K562 (cell line): ENCODE data around the gene SUGP1. TPM values are rescaled to one million over a fixed set of nuclear protein-coding genes. Genes with fewer than 3 reads are reported as not detected.

Experiments used
- ATAC-seq: fragments of 200-7000 bp; cut with Tn5 transposase; 3 replicates; pipeline ENCODE4 v1.9.1; 2020; ENCODE audit warnings: moderate library complexity
- BruUV-seq: library from RNA; stranded (reverse); fragments of 400-500 nt; replicated peaks from 2 replicates; lab custom pipeline; 2021; lab: Mats Ljungman, UMichigan
- CTCF ChIA-PET: fragments of 300-600 bp; formaldehyde crosslinking; extraction: SDS; loops from one replicate; lab custom pipeline; 2021; ENCODE audit warnings: low intra/inter-chr PET ratio; lab: Yijun Ruan, JAX
- POLR2A ChIA-PET: fragments of 300-600, 350-650 bp; sonication (Branson Sonifier 250); formaldehyde crosslinking; extraction: SDS; loops from one replicate; lab custom pipeline; 2021; ENCODE audit warnings: antibody characterized with exemption, inconsistent platforms; lab: Yijun Ruan, JAX
- DNase-seq, 4 experiments: peaks; one replicate each; pipeline versions ENCODE4 v3.0.0 to v3.0.0-alpha.2; 2011 to 2018; ENCODE audit warnings: low spot score in 3 of 4, mixed read lengths in 3 of 4; ENCODE audit errors: extremely low read depth in 1 of 4
- FAIRE-seq: peaks from 2 replicates; lab custom pipeline; 2011; peaks lifted over from hg19 to GRCh38; lab: Jason Lieb, UNC
- H2AFZ ChIP-seq: 2 replicates; pipeline ENCODE4 v1.6.0; 2011; ENCODE audit warnings: low read depth, low read length, control low read depth, inconsistent platforms
- H3K27ac ChIP-seq: fragments of 200-600 bp; 3 replicates; pipeline ENCODE4 v1.8.0; 2011; ENCODE audit warnings: low read depth, mild to moderate bottlenecking, control low read depth, inconsistent platforms, low read length, moderate library complexity, mixed read lengths; ENCODE audit errors: extremely low read depth
- H3K27me3 ChIP-seq, 2 experiments: fragments of 300-600 bp in 1 of 2; 2 replicates in 1 of 2; 3 replicates in 1 of 2; pipeline versions ENCODE4 v1.6.0 to v1.8.0; 2011; ENCODE audit warnings: inconsistent platforms in 2 of 2, low read length in 2 of 2, mild to moderate bottlenecking in 1 of 2, mixed read lengths in 1 of 2, moderate library complexity in 1 of 2; ENCODE audit not compliant: control insufficient read depth in 2 of 2, insufficient read depth in 2 of 2
- H3K36me3 ChIP-seq: fragments of 300-600 bp; 3 replicates; pipeline ENCODE4 v1.8.0; 2011; ENCODE audit warnings: mild to moderate bottlenecking, low read length, inconsistent platforms; ENCODE audit not compliant: control insufficient read depth, insufficient read depth
- H3K4me1 ChIP-seq, 2 experiments: fragments of 200-600 bp in 1 of 2; replicated peaks in 1 of 2; 2 replicates in 1 of 2; 3 replicates in 1 of 2; pipeline versions ENCODE4 v1.5.1 to v1.8.0; 2011; ENCODE audit warnings: inconsistent platforms in 2 of 2, low read length in 2 of 2, mild to moderate bottlenecking in 1 of 2, mixed read lengths in 1 of 2, moderate library complexity in 1 of 2; ENCODE audit not compliant: control insufficient read depth in 2 of 2, insufficient read depth in 2 of 2
- H3K4me2 ChIP-seq: 2 replicates; pipeline ENCODE4 v1.6.1; 2011; ENCODE audit warnings: low read length, control low read depth, inconsistent platforms, mixed read lengths; ENCODE audit not compliant: insufficient read depth
- H3K4me3 ChIP-seq: fragments of 200-600 bp; sonication (generic), shearing (Covaris generic); 2 replicates; pipeline ENCODE4 v1.5.1; 2016; ENCODE audit warnings: control low read depth, inconsistent platforms
- H3K79me2 ChIP-seq: fragments of 200-600 bp; 3 replicates; pipeline ENCODE4 v1.8.0; 2011; ENCODE audit warnings: low read length, inconsistent platforms; ENCODE audit not compliant: control insufficient read depth, insufficient read depth
- H3K9ac ChIP-seq, 2 experiments: 2 replicates each; pipeline versions ENCODE4 v1.6.0 to v1.6.1; 2011; ENCODE audit warnings: low read depth in 2 of 2, low read length in 2 of 2, control low read depth in 1 of 2, inconsistent platforms in 1 of 2, mild to moderate bottlenecking in 1 of 2, mixed read lengths in 1 of 2; ENCODE audit not compliant: insufficient read depth in 1 of 2
- H3K9me1 ChIP-seq: one replicate; pipeline ENCODE4 v1.6.0; 2011; ENCODE audit warnings: inconsistent platforms, mild to moderate bottlenecking, low read length, moderate library complexity; ENCODE audit not compliant: control insufficient read depth, insufficient read depth
- H3K9me3 ChIP-seq: replicated peaks from 2 replicates; pipeline ENCODE4 v1.5.1; 2011; ENCODE audit warnings: low read depth, low read length, inconsistent platforms; ENCODE audit not compliant: control insufficient read depth, insufficient read depth
- H4K20me1 ChIP-seq: replicated peaks from 2 replicates; pipeline ENCODE4 v1.6.1; 2011; ENCODE audit warnings: low read length, inconsistent platforms, mixed read lengths; ENCODE audit not compliant: control insufficient read depth, insufficient read depth
- ARID3B ChIP-seq: fragments of 250-450 bp; sonication (Bioruptor Pico); IDR thresholded peaks from 2 replicates; pipeline ENCODE4 v1.4.0; 2020; ENCODE audit warnings: borderline replicate concordance
- FOXA3 ChIP-seq, 2 experiments: fragments of 450-650 bp in 1 of 2; sonication (generic) in 1 of 2; formaldehyde crosslinking; IDR thresholded peaks in 1 of 2; conservative IDR thresholded peaks in 1 of 2; 2 replicates each; pipeline versions ENCODE4 v1.4.0 to v1.8.0; 2020 to 2022; ENCODE audit warnings: mild to moderate bottlenecking in 2 of 2, missing genetic modification reagents in 1 of 2
- HIVEP1 ChIP-seq: fragments of 250-450 bp; sonication (Bioruptor Pico); IDR thresholded peaks from 2 replicates; pipeline ENCODE4 v1.4.0; 2020; ENCODE audit warnings: mild to moderate bottlenecking
- RBM17 ChIP-seq: fragments of 200-400 bp; formaldehyde crosslinking; IDR thresholded peaks from 2 replicates; pipeline ENCODE4 v1.6.1; 2017; ENCODE audit warnings: low read depth, mild to moderate bottlenecking, low read length, borderline replicate concordance
- SAFB ChIP-seq: fragments of 200-400 bp; formaldehyde crosslinking; IDR thresholded peaks from 2 replicates; pipeline ENCODE4 v1.6.1; 2017; ENCODE audit warnings: low read depth, low read length, borderline replicate concordance
- STAT5A ChIP-seq: IDR thresholded peaks from 2 replicates; pipeline ENCODE4 v1.6.1; 2012; ENCODE audit warnings: low read length, inconsistent platforms, borderline replicate concordance
- TEAD1 ChIP-seq, 2 experiments: fragments of 450-650 bp in 1 of 2; sonication (generic) in 1 of 2; formaldehyde crosslinking; IDR thresholded peaks; 2 replicates each; pipeline versions ENCODE4 v1.4.0 to v1.8.0; 2020 to 2022; ENCODE audit warnings: mild to moderate bottlenecking in 2 of 2, missing genetic modification reagents in 1 of 2
- ZBTB33 ChIP-seq: sonication (generic); formaldehyde crosslinking; IDR thresholded peaks from 2 replicates; pipeline ENCODE4 v1.8.1; 2023; ENCODE audit warnings: mild to moderate bottlenecking, missing genetic modification reagents
- WGBS: fragments of 100-300 bp; shearing (Covaris generic); methylation state at CpG from one replicate; pipeline ENCODE4 v1.1.6; 2016; ENCODE audit warnings: low coverage, mixed read lengths; ENCODE audit not compliant: insufficient coverage; ENCODE audit errors: missing lambda C conversion rate; 5-methylcytosine and 5-hydroxymethylcytosine counted together
- in situ Hi-C: fragments of 300-500 bp; cut with MboI; formaldehyde crosslinking; loops from 4 replicates; pipeline ENCODE4 v1.15.0; 2018; ENCODE audit warnings: inconsistent platforms, mixed read lengths
- intact Hi-C: fragments of 100-400 bp; cut with micrococcal nuclease; formaldehyde crosslinking; loops from 2 replicates; pipeline ENCODE4 v1.14.2; 2022
- polyA plus RNA-seq, 8 experiments: library from polyadenylated mRNA; depleted of rRNA in 4 of 8; stranded (reverse) in 5 of 8; unstranded in 3 of 8; fragments of >200 nt; fragmentation: Nextera tagmentation in 2 of 8; fragmentation: Illumina TruSeq in 1 of 8; extraction: Ambion mirVana in 2 of 8; extraction: Trizol in 1 of 8; gene quantifications; 2 replicates each; pipeline versions ENCODE4 v1.2.1 to v1.2.3, GENCODE V29; 2011 to 2014; ENCODE audit warnings: inconsistent platforms in 1 of 8, missing spikeins in 1 of 8
- total RNA-seq, 7 experiments: library from RNA; depleted of rRNA in 6 of 7; stranded (reverse); fragments of >200 nt in 6 of 7; fragmentation: Illumina TruSeq in 2 of 7; extraction: Trizol in 2 of 7; gene quantifications; 2 replicates each; pipeline versions ENCODE4 v1.2.1 to v1.2.3, GENCODE V29; 2011 to 2021; ENCODE audit warnings: low replicate concordance in 1 of 7

The SUGP1 gene
- total and polyA plus RNA-seq, 9 of the 15 experiments (the other 6 are each of a cell fraction or from before 2014, with no cell fraction given), result 1.0 to 53.3 (median 32.4) TPM

- TF ChIP-seq SAFB, result no peak
- no peak for TF ChIP-seq HIVEP1 (CRISPR knock-in tag)
- TF ChIP-seq FOXA3 (CRISPR knock-in tag; conservative IDR thresholded peaks at IDR 0.05 in 1 of 2, IDR thresholded peaks at IDR 0.05 in 1 of 2), result no peak
- no peak for TF ChIP-seq STAT5A
- TF ChIP-seq RBM17, result no peak
These were observed 61.5 kb downstream of the SUGP1 start (continued) for GRCh38 chr19:19258589-19259338.

GRCh38 chr19:19257836-19258588 lies 62.3 kb downstream of the SUGP1 start:
- ChIA-PET POLR2A (no interaction called here), CTCF (no interaction called here)
- no peak for DNase-seq
- no peaks in the 10 kb centered on the region for H3K79me2 ChIP-seq
- peaks cover 1% of the 10 kb centered on the region; the same call in 1 of the 2 replicates for H3K9me3 ChIP-seq
- no peak overlapping the region for H2AFZ ChIP-seq
- H3K4me1 ChIP-seq, result peaks cover 0 to 37% of the 10 kb centered on the region in 2 experiments; a peak in 3 of 5 replicates
- FAIRE-seq, result no peak
- no peak overlapping the region for H3K4me2 ChIP-seq
- in situ Hi-C loops, result no loop called here
- H3K27ac ChIP-seq, result no peak overlapping the region
- 62% methylated on average over 43 of the region's 72 CpGs for WGBS
- H3K9me1 ChIP-seq, result no peaks in the 10 kb centered on the region
- H3K36me3 ChIP-seq, result no peaks in the 10 kb centered on the region
- no peak for ATAC-seq
- no peak for TF ChIP-seq TEAD1 (CRISPR knock-in tag; IDR thresholded peaks at IDR 0.05)
- TF ChIP-seq ZBTB33, result peak; percentile 78; the same call in 1 of the 2 replicates
- no peak for TF ChIP-seq ARID3B
- H4K20me1 ChIP-seq, result 0 out of 2 replicates have a peak, but pooled peaks cover 7% of the 10 kb centered on the region
- no peak overlapping the region for H3K9ac ChIP-seq
- H3K27me3 ChIP-seq, result peaks cover 21 to 43% of the 10 kb centered on the region in 2 experiments; a peak in 4 of 5 replicates
- no TSS peak for BruUV-seq
- H3K4me3 ChIP-seq, result no peak overlapping the region
- intact Hi-C loops, result no loop called here
